CD4-positive, alpha-beta T cell treated with Interleukin-2 at 100 ng/mL for 4 hours (primary cell): ENCODE results near the gene DSTN.
A peak's percentile ranks its signal among the peaks of the same experiment; 100 is the strongest.

Experiments used
- DNase-seq: peaks from one replicate; pipeline ENCODE4 v3.0.0-alpha.2; 2020; ENCODE audit warnings: low spot score

Gene DSTN

DNA sequence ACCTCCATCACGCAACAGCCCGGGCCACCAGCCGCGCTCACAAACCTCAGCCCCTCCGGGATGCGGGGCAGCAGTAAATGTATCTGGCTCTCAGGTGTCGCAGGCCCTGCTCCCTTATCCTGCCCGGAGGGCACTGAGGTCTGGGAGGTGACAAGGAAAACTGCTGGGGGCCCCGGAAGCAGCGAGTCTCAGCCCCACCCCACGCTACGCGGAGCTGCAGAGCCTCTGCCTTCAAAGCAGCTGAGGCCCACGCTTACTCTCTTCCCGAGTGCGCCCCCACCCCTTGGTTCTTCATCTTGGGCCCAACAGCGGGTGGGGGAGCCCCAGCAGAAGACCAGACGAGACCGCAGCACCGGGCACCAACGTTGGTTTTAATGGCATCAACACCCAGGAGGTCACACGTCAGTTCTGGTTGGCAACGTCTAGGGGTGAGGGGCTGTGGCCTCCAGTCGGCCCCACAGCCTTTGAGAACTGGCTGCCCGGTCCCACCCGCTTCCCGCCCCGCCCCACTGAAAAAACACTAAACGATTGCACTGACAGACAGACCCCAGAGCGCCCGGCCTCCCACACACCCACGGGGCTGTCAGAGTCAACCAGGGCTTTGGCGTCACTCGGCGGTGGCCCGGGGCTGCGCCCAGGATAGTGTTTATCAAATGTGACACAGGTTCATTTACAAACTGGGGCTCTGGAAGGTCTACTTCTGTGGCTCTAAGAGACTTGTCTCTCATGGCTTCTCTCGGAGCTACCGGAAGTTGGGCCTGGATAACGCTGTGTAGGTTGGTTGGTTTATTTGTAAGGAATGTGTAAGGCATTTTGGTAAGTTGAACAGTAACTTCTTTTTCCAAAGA, 43.7 kb downstream of the DSTN start:
- DNase-seq = no peak

DNA sequence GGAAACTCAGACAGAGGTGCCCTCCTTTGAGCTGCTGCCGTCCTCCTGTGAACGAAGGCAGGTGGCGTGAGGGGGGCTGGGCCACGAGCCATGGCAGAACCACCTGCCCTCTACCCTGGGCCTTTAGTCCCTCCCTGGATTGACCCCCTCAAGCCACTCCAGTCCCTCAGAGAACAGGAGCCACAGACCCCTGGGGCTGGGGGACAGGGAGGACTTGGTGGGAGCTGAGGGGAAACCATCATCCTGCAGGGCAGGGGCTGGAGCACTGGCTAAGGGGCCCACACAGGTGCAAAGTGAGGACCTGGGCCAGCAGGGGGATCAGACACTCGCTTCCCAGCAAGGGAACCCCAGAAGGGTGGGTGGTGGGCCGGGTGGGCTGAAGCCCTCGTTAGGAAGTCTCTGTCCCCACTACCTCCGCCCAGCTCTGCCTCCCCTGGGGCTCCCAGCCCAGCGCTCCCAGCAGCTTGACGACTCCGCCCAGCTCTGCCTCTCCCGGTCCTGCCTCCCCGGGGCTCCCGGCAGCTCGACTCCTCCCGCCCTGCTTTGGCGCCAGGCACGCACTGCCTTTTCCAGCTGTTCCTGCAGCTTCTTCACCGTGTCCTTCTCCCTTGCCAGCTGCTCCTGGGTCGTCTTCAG, 44.4 kb downstream of the DSTN start:
- no peak for DNase-seq

DNA sequence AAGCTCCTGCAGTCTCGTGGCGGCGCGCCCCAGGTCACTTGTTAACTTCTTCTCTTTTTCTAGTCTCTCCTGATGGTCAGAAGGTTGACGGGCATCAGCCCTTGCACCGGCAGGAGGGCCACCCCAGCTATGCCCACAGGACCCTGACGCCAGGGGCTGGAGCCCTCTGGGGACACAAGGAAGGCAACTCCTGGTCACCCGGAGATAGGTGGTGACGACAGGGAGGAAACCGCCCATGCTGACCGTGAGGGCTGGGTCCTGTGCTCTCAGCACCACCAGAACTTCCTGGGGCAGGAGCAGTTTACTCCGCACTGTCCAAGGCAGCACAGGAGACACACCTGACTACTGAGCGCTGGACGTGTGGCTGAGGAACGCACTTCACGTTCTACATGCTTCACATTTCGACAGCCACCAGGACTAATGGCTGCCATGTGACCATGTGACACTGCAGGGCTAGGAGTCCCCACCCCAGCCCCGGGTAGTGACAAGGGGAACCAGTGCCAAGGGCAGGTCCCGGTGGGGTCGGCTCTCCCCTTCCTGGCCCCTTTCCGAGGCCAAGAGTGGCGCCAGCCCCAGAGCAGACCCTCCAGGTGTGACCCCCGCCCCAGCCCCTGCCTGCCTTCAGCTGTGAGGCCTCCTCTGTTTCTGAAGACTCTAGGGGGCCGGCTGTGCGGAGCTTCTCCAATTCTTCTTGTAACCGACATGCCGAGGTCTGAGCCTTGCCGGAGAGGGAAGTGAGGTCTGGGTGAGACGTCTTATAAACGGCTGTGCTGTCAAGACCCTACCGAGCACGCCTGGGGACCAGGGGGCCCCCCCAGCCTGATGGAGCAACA, 45.2 kb downstream of the DSTN start:
- no peak for DNase-seq

DNA sequence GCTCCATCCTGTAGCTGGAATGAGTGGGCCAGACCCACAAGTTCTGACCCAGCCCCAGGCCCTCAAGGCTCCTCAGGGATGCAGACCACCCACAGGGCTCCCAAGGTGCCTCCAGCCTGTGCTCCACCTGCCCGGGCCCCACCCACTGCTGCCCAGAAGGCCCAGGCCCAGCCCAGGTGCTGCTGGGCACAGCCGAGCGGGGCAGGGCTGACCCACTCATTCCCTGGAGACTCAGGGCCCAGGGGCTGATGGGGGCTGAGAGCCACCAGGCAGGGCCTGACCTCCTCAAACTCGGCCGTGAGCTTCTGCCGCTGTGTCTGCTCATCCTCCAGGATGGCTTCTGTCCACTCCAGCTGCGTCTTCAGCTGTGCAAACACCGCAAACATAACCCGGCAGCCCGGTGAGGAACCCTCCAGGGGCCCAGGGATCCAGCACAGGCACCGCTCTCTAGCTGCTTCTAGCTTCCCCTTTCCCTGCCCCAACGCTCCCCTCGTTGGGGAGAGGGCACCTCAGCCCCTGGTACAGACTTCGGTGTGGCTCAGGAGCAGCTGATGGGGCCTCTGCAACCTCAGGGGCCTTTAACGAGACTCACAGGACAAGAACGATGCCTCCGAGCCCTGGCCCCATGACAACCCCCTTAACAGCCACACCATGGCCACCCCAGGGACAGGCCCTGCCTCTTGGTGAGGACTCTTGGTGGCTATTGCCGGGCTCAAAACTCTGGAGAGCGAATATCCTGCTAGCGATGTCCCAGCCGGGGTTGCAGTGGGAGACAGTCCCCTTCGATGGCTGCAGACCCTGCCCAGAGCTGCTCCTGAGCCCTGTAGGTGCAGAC, 46.0 kb downstream of the DSTN start:
- DNase-seq = no peak

DNA sequence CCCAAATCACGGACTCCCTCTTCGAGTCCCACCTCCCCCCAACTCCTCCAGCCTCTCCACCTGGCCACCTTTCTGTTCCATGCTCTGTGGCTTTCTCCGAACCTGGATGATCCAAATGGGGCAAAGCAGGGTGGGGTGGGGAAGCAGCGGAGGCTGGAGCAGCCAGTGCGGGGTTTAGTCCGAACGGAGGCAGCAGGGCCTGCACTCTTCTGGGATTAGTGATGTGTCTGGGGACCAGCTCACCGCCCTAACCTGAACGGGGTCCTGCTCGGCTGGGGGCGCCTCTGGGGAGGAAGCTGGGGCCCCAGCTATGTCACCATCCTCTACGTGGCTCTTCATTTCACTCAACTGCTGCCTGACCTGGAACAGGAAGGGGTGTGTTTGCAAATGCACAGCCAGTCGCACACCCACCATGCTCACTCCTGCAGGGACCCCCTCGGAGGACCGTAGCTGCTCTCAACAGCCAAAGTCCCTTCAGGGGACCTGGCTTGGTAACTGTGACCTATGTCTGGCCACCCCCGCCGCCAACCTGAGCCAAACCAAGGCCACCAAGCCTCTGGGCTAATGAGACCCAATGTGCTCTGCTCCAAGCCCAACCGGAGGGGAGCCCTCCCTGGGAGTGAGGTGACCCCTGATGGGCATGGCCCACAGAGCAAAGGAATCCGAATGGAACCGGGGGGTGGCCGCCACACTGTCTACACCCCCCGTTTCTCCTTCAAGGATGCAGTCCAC, 46.8 kb downstream of the DSTN start:
- DNase-seq = no peak

DNA sequence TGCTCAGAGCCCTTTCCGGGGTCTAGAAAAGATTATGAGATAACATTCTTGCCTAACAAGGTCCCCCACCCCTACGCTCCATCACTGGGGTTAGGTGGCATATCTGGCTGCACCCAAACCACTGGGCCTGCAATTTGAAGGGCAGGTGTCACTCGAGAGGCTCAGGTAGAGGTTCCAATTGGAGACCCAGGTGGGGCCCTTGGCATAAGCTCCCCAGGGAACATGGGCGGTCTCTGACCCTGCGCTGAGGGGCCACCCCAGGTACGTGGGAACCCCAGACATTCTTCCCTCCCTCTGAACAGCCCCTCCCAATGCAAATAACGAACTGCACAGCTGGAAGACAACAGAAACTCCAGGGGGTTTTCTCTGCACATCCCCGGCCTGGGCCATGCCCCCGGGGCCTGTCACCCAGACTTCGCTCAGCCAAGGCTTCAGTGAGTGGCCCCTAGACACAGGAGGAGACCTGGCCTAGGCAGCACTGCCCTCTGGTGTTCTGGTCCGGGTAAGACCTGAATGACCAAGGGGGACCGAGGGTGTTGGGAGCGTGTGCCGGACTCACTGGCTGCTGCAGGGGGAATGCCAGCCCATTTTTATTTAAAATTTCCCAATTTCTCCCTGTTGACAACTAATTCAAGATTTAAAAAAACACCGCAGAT, 47.5 kb downstream of the DSTN start:
- peak; percentile 47 for DNase-seq

DNA sequence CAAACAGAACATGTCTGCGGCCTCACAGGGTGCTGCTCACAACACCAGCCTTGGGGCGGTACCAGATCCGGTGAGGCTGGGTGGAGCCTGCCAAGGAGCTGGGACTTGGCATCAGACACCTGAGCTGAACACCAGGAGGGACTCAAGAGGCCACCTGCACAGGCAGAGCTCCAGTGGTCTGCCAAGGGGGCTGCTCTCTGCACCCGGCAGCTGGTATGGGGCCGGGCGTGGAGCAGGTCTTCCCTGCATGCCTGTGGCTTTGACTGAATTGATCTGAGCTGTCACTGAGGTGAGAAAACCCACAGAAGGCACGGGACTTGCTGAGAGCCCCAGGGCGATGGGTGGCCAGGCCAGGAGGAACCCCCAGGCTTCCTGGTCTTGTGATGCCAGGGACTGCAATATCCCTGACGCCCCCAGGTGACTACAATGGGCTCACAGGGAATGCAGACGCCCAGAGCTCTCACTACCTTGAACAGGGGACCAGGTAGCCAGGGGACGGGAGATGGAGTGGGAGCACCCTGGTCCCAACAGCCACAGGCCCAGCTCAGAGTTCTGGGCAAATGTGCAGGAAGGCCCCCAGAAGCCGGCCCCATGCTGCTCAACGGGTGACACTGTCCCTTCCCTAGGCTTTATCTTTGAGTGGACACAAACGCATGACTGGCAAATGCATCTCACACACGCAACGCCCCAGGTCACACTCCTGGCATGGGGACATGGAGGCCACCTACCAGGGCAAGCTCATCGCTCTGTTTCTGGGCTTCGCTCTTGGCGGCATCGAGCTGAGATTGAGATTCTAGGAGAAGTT, 48.2 kb downstream of the DSTN start:
- no peak for DNase-seq

DNA sequence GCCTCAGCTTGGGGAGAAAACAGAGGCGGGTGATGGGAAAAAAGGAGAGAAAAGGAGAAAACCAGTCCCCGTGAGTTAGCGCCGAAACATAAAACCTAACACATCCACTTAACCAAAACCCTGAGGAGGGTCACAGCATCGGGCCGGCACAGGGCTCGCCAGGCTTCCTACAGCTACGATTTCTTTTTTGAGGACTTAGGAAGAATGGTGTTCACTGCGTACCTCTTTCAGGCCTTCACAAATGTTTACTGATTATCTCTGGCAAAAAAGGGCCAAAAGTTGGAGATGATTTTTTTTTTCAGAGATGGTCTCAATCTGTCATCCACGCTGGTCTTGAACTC, 48.8 kb downstream of the DSTN start:
- no peak for DNase-seq

DNA sequence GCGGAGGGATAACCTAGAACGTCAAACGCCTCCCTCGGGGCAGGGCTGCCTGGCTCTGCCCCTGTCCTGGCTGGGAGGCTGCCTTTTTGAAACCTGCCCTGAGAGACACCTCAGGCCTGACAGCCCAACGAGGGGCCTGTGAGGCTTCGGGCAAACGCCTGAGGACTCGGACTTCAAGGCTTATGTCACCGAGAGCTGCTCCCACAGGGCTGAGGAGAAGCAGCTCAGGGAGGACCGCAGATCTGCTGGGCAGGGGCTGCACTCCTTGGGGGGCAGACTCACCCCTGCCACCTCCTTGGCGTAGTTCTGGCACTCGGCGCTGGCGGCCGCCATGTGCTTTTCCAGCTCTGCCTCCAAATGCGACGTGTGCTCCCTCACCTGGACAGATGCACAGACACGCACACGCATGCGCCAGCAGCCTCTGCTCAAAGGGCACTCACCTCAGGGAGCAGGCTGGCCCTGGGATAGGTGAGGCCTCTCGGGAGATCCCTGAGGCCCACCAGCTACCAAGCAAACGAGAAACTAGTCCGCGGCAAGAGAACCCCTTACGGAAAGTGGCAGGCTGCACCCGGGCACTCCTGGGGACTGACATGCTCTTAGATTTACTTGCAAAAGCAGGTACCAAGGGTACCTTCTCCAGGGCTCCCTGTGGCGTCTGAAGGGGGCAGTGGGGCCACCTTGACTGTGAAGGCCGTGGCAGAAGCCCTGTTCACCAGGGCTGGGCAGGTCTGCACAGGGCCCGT, 49.6 kb downstream of the DSTN start:
- DNase-seq = no peak

DNA sequence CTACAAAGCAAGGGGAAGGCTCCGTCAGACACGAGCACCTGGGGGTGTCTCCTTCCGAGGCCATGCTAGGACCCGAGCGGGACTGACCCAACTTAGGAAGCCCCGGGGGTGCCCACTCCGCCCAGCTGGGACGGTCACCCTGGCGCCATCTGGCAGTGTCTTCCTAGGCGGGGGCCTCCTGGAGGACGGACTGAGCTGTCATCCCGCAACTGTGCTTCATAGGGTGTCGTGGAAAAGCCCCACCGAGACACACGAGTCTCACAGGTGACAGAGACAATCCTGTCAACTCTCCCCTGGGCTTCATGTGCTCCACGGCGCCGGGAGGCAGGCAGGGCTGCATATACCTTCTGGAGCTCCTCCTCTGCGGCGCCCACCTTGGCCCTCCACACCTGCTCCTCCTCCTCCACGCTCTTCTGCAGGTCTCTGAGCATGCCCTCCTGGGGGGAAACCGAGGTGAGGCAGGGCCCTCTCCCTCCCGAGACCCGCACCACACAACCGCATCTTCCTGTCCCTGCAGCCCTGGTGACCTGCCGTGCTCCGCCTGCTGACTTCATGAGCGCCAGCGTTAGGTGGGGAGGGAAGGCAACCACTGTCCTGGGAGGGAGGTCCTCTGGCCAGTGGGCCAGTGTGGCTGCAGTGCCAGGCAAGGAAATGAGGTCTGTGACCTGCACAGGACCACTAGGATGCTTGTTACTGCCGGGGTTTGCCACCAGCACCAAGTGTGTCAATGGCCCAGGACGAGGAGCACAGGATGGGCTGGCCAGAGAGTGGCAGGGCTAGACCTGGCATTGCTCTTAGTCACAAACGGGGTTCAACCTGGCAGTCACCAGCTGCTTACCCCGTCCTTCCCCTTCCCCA, 50.7 kb downstream of the DSTN start:
- no peak for DNase-seq

DNA sequence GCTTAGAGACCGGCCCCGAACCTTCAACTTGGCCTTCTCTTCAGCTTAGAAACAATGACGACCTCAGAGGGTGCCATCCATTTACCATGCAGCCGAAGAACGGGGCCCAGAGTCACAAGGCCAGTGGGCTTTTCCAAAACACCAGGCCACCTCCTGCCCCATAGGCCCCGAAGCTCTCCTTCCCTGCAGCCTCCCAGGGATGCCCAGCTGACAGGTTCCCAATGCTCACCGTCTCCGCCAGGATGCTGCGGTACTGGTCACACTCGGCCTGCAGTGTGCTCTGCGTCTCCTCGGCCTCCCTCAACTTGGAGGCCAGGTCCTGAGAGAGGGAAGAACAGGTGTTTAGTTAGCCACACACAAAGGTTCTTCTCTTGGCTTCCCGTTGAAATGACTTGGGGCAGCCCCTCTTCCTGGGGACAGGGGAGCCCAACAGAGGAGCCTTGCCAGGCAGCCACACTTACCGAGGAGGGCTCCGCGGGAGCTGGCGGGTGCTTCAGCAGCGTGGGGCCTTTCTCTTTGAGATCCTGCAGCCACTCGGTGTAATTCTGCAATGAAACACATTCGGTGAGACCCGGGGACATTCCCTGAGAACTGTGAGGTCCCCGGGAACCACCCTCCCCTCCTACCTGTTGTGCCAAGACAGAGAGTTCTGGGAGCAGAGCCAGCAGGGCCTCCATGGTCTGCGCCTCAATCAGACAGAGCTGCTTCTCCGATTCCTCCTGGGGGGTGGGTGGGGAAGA, 51.5 kb downstream of the DSTN start:
- no peak for DNase-seq

DNA sequence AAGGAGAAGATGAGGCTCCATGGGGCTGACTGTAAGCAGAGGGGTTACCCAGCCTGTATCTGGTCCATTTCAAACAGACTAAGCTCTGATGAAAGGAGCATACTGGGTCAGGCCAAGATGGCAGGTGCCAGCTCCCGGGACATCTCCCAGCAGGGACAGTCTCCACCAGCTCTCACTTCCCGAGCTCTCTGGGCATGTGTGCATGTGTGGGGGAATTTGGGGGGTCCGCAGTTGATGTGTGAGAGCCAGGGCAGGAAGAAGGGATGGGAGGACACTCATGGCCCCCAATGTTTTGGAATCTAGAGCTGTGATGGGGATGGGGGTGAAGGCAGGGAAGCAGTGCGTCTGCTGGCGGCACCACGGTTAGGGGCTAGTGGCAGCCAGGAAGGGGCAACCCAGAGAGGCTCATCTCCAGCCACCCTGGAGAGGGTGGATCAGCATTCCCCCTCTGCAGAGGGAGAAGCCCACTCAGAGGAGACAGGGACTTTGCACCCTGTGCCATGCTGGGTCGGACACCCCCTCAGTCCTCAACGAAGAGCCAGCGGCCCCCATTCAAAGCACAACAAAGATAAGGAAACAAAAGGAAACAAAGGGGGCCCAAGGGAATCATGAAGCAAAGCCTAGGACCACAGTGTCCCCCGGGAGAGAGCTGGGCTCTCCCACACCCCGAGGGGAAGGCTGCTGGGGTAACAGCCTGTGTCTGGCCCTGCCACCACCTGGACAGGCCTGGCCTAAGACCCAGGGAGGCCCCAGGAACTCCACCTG, 52.4 kb downstream of the DSTN start:
- DNase-seq = no peak

DNA sequence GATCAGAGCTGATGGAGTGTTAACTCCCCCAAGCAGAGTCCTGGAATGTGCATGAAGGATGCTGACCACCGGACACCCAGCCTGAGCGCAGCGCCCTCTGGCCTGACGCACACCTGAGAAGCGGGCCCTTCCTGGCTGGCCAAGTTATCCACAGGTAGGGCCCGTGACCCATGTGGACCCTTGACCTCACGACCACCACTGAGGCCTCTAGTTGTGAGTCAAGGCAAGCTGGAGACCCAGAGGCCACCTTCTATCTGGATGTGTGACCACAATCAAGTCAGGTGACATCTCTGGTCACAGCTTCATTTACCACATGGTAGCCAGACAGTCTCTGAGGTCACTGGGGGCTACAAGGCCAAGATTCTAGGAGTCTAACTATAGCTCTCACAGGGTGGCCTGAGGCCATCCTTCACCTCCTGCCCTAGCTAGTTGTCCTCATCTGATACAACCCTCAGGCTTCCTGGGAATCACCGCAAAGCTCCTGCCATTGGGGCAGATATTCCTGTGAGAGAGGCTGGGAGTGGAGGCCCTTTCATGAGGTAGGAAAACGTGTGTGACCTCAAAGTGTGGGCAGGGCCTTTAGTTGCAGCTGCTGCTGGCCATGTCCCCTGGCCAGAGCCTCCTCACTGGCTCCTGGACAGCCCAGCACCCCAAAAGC, 53.1 kb downstream of the DSTN start:
- no peak for DNase-seq

DNA sequence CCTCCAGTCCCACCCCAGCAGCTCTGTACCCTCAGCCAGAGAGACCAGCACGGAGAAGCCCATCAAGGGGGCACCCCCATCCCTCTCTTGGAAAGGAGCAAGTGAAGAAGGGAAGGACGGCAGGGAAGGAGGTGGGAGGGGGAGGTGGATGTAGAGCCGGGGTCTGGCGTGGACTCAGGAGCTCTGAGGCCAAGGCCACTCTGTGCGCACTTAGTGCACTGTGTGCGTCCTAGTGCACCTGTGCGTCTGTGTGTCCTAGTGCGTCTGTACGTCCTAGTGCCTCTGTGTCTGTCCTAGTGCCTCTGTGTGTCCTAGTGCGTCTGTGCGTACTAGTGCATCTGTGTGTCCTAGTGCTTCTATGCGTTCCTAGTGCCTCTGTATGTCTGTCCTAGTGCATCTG, 54.2 kb downstream of the DSTN start:
- DNase-seq = no peak

DNA sequence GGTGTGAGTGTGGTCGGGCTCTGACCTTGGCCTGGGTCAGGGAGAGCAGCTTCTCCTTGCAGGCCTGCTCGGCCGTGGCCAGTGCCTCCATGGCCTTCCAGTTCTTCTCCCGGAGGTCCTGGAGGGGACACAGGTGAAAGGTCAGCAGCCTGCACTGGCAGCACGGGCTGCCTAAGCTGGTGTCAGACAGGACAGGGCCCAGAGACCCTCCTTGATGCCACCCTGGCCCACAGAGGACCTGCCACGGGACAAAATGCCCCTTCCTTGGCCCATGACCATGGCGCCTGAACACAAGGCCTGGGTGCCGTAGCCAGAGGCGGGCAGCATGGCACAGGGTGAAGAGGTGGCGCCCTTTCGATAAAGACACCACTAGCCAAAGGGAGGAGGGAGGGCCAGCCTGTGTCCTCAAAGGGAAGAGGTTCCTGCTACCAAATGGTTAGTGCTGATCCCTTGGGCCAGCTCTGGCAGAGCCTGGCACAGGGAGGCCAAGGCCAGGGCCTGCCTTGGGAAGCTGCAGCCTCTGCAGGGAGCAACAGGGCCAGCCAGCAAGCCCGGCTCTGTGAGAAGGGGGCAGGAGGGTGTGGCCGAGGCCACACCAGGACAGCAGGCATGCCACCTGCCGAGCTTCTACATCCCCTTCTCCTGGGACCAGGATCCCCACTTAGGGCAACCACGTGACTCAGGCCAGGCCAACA, 54.8 kb downstream of the DSTN start:
- no peak for DNase-seq
